HG02759 (cell line): ENCODE results near the gene PER1.
A peak's percentile ranks its signal among the peaks of the same experiment; 100 is the strongest.

Source experiments
- ATAC-seq: cut with Tn5 transposase; IDR thresholded peaks from one replicate; pipeline ENCODE4 v1.9.1; 2021; ENCODE audit warnings: mild to moderate bottlenecking, moderate library complexity; ENCODE audit not compliant: unreplicated experiment

PER1 gene

DNA sequence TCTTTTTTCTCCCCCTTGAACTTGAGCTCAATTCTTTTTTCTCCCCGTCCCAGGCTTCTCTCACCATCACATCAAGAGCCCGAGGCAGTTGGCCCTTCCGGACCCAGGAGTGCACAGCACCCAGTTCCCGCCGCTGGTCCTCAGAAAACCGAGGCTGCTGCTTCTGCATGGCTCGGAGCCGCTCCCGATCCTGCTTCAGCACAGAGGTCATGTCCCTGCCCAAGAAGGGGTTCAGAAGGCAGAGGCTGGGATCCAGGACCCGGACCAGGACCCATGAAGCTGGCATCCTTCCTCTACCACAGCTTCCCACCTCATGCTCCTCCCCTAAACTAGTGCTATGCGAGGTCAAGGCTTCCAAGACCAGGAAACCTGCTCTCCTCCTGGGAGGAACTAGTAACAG is 10.5 kb downstream of the PER1 start:
- ATAC-seq, result no peak

DNA sequence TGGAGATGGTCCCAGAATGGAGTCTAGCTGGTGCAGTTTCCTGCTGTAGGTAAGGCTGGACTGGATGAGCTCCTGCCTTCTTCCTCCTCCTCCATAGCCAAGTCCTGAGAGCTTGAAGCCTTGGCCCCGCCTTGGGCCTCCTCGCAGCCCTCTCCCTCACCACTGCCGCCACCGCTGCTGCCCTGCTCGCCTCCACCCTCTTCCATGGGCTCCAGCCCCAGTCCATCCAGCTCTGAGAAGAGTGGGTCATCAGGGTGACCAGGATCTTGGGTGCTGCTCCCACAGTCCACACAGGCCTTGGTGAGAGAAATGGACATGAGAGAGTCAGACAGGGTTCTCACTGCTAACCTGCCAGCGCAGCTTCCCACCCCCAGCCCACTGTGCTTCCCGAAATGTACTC is 11.2 kb downstream of the PER1 start:
- no peak for ATAC-seq

DNA sequence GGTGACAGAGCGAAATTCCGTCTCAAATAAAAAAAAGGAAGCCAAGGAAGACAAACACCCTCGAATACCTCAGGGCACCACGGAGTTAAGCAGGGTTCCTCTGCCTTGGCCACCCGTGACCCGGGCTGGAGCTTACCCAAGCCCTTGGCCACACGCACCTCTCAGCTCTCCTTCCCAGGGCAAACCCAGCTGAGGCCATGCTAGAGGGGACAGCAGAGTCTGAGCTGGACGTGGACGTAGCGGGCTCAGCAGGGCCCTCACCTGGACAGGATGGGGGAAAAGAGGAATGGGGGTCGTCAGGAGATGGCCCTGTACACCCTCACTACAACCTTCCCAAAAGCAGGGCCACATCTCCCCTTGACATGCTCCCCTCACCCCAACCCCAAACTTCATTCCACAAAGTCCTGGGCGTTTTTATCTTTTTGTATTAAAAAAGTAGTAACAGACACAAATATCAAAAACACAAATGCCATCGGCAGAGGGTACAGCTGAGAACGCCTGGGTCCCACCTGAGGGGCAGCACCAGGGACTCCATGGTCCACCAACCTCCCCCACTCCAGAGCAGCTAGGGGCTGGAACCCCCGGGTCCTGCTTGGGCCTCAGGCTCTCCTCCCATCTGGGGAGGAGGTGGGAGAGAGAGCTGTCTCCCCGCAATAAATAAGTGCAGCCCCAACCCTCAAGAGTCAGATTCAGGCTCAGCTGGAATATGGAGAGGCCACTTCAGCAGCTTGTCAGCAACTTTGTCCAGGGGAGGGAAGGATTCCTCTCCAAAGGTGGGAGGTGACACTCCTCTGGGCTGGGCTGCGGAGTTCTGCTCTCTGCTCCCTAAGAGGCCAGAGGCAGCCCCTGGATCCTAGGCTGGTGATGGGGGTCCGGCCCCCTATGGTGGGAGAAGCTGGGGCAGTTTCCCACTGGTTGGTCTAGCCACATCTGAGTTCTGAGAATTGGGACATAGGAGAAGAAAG is 11.9 kb downstream of the PER1 start:
- no peak for ATAC-seq

DNA sequence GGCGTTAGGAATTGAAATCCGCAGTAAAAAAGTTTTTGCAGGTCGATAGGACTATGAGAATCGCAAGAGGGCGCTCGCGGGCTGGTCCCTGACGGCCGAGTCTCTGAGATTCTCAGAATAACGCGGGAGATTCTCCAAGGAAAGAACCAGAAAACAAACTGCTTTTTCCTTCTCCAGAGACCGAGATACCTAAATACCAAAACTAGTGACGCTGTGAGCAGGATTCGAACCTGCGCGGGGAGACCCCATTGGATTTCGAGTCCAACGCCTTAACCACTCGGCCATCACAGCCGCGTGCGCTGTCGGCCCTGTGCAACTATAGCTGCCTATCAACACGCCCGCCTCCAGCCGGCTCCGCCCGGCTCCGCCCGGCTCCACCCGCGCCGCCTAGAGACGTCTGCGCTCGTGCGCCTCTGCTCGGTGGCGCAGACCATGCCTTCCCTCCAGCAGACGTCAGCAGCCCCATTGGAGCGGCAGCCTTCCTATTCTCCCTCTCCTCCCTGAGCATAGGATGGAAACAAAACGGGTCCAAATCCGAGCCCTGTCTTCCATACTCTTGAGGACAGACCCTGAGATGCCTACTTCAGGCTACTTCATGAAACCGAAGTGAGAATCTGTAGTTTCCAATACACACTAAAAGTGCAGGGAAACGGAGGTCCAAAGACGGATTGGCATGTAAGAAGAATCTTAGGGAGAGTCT is 13.4 kb downstream of the PER1 start:
- peak; percentile 89 for ATAC-seq

DNA sequence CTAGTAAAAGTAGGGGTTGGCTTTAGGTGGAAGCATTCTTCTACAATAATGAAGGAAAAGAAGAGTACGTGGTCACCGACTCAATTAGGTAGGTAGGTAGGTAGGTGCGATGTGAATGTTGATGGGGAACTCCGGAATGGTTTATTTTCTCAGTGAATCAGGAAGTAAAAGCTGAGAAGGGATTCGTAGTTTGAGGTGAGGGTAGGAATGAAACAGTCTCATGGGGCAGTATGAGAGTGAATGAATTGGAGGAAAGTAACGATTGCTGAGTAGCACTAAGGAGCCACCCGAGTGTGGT is 13.9 kb downstream of the PER1 start:
- peak; percentile 6 for ATAC-seq

DNA sequence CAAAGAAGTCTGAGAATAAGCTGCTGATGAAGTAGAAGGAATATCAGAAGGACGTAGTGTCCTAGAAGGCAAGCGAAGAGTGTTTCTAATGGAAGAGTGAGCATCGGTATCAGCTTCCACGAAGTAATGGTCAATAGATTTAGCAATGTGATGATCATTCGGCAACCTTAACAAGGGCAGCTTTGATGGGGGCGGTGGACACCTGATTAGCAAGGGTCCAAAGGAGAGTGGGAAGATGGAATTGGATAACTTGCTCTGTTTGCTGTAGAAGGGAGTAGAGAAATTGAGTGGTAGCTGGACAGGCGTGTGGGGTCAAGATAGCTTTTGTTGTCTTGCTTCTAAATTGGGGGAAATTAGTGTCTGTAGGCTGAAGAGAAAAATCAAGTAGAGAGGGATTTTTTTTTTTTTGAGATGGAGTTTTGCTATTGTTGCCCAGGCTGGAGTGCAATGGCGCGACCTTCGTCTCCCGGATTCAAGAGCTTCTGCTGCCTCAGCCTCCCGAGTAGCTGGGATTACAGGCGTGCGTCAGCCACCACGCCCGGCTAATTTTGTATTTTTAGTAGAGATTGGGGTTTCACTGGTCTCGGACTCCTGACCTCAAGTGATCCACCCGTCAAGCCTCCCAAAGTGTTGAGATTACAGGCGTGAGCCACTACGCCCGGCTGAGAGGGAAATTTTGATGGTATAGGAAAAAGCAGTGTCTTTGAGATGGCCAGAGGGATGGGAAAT is 14.4 kb downstream of the PER1 start:
- no peak for ATAC-seq

DNA sequence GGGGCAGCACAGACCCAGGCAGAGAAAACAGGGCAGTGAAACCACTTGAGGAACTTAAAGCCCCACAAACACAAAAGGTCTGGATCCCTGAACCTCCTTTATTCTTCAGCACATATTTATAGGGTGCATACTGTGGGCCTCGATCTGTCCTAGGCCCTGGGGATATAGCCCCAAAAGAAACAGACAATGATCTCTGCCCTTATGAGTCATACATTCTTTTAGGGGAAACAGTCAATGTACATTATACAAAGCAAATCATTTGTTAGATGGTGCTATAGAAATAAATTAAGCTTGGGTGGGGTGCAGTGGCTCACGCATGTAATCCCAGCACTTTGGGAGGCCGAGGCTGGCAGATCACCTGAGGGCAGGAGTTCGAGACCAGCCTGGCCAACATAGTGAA is 18.3 kb downstream of the PER1 start:
- no peak for ATAC-seq

DNA sequence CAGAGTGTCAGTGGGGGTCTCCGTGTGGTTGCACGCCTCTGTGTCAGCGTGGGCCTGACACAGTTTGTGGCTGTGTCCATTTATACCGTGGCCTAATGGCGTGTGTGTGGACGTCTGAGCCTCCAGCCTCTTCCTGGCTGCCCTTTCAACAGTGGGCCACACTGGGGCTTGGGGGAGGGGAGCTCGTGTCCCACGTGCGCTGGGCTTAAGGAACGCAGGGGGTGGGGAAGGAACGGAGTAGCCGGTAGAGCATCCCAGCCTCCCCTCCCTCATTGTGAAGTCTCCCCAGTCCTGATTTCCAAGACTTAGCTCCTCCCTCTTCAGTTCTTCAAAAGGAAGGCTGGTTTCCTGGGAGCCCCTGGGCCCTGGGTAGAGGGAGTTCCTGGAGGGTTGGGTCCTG is 18.8 kb downstream of the PER1 start:
- ATAC-seq, result no peak

DNA sequence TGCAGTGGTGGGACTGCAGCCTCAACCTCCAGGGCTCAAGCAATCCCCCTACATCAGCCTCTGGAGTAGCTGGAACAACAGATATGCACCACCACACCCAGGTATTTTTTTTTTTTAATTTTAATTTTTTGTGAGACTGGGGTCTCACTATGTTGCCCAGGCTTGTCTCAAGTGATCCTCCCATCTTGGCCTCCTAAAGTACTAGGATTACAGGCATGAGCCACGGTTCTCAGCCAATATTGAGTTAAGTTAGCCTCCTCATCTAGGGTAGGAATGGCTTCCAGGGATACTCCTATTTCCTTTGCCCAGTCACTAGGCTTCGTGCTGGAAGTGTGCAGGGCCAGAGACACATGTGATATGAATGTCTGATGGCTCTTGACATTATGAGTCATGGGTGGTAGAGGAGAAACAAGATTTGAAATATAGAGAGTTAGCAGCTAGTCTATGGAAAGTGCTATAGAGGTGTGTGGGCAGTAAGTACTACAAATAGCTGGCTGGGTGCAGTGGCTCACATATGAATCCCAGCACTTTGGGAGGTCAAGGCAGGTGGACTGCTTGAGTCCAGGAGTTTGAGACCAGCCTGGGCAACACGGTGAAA is 20.3 kb downstream of the PER1 start:
- ATAC-seq, result no peak

DNA sequence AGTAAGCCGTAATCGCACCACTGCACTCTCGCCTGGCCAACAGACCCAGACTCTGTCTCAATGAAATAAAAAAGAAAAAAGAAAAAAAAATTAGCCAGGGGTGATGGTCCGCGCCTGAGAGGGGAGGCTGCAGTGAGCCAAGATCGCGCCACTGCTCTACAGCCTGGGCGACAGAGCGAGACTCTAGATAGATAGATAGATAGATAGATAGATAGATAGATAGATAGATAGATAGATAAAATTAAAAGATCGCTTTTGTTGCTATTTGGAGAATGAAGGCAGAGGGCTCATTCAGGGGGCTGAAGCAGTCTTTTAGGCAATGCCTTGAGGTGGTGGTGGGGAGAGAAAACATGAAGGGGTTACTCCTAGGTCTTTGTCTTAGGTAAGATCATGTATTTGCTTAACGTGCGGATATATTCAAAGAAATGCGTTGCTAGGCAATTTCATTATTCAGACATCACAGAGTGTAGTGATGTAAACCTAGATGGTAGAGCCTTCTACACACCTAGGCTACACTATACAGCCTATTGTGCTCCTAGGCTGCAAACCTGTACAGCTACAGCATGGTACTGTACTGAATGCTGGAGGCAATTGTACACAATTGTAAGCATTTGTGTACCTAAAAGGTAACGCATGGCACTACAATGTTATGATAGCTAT is 23.9 kb downstream of the PER1 start:
- ATAC-seq, result no peak

DNA sequence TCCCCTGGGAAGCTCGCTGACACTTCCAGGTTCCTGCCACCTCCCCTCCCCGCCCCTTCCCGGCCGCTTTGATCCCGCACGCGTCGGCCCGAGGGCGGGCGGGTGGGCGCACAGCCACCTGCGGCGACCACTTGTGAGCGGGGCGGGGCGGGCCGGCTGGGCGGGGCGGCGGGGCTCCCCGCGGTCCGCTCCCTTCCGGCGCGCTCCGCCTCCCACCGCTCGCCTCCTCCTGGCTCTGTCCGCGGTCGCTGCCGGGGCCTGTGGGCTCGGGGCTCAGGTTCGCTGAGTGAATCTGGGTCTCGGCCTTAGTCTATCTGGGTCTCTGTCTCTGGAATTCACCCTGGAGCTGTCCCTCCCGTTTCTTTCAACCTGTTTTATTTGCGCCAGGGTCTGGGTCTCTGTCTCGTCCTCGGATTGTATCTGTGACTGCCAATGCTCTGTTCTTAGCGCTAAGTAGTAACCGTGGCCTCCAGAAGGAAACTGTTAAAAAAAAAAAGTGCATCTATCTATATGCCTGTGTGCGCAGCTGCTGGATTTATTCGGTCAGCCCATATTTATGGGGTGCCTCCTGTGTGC is 25.6 kb downstream of the PER1 start:
- ATAC-seq, result no peak

DNA sequence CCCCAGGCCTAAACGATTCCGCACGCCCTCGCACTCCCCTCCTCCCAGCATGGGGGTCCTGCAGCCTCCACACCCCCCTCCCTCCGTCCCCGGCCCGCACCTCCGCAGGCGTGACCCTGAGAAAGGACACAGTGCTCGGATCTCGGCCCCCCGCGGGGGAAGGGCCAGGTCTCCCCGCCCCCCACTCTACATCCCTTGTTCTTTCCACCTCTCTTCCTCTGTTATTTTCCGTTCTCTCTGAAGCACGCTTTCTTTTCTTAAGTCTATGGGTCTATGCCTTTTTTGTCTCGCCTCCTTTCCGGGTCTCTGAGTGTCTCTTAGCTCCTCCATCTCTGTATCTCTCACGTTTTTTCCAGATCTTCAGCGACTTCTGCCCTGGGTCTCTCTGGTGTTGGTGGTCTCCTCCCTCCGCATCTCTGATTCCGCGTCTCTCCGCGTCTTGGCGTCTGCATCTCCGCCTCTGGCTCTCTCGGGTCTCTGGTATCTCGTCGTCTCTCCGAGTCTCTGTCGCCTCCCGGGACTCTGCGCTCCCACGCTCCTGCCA is 26.2 kb downstream of the PER1 start:
- no peak for ATAC-seq

DNA sequence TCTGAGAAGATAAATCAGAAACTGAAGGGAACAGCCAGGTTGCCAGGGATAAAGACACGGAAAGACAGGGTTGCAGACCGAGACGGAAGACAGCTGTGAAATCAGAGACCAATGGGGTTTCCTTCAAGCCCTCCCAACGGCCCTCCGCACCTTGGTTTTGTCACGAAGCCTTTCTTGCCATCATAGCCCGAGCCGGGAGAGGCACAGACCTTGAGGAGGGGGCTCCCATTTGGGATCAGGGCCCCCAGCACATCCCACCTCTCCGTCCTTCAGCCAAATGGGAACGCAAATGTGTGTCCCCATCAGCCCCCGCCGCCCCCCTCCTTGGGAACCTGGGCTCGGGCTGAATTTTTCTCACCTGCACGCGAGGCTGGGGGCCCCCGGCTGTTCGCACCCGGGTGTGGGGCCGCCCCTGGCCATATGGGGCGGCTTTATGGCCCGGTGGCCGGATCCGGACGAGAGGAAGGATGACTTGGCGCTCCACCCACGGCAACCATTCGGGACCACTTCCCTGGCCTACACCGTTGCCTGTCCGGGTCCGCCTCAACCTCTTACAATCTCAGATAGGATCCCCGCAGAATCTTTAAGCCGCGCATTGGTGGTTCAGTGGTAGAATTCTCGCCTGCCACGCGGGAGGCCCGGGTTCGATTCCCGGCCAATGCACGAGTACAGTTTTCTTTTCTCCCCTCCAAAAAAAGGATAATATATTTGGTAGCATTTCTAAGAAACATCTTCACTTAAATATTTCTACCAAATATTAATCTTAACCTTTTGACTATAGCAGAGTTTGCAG is 26.9 kb downstream of the PER1 start:
- ATAC-seq, result peak; percentile 28

DNA sequence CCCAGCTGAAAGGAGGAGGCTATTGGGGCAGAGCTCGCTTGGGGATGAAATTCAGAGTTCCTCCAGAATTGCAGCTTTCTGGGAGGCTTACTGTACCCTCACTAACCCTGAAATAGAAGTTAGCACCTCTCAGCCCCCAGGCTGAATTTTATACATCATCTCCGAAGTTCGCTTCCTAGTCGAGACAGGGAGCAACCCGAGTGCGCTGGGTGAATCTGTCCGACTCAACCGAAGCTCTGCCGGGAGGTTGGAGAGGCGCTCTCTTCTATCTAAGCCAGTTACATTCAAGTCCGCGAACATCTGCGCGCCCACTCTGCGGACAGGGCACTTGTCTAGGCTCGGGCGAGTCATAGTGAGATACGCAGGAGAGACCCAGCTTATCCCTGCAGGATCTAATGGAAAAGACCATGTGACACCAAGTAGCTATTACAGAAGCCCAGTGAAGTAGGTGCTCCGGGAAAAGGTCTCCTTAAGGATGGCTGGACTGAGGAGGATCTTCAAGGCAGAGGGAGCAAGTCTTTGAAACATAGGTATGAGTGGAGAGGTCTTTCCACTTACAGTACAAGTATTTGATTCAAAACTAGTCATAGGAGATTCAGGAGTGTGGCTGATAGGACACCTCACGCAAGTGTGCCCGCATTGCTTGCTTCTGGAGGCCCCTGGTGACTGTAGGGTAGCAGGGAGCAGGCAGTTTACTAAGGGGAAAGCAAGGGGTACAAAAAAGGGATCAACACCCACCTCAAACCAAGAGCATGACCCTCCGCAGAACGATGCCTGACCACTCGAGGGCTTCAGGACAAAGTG is 27.7 kb downstream of the PER1 start:
- ATAC-seq, result no peak

DNA sequence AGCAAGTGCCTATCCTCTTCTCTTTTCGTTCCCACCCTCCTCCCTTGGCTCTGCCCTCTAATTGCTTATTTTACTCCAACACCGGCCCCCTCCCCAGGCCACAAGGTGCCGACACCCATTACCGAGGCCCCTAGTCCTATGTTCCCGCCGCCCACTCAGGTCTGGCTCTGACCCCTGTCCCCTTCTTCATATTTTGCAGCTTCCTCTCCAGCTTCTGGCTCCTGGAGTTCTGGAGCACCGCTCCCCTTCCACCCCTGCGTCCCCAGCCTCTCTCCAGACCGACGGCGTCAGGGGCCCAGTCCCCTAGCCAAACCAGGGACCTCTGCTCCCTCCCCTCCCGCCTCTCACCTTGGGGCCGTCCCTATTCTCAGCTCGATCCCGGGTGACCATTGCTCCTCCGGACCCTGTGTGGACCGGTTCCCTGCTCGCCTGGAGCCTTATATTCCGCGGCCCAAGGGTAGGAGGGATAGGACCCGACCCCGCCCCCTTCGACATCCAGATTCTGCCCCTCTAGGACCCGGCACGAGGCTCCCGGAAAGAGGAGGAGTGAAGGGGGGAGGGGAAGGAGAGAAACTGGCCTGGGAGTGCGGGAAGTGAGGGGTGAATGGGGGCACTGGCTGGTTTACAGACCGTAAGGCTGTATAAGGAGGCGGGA is 28.4 kb downstream of the PER1 start, which contains the start of gene HES7:
Gene HES7 (minus strand): TSS at position 412 of the 655 bp plus-strand sequence. CDS start 22 bp downstream, at position 390.
- no peak for ATAC-seq

DNA sequence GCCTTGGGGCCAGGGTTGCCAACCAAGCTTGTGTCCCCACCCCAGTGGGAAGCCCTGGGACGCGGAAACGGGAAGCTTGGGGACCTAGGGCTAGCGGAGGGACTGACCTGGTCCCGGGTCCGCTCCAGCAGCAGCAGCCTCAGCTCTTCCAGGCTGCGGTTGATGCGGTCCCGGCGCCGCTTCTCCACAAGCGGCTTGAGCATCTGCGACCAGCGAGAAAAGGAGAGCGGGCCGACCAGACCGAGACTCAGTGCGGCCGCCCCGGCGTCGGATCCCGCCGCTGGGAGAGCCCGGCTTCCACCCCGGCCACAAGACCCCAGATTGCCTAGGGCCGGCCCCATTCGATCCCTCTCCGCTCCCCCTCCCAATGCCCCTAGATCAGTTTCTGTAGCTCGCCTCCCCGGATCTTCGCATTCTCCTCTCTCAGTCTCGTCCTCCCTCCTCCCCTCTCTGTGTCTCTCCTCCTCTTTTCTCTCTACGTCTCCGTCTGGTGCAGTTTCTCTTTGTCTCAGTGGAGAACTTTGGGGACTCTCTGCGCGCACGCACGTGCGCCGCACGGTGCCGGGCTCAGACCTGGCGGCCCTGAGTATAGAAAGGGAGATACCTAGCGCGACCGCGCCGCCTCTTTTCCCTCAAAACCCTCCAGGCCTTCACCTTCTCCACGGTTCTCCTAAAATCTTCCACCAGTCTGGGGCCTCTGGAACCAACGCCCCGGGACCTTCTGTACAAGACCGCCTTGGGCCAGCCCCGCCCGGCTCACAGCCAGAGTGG is 29.1 kb downstream of the PER1 start:
- ATAC-seq, result no peak

DNA sequence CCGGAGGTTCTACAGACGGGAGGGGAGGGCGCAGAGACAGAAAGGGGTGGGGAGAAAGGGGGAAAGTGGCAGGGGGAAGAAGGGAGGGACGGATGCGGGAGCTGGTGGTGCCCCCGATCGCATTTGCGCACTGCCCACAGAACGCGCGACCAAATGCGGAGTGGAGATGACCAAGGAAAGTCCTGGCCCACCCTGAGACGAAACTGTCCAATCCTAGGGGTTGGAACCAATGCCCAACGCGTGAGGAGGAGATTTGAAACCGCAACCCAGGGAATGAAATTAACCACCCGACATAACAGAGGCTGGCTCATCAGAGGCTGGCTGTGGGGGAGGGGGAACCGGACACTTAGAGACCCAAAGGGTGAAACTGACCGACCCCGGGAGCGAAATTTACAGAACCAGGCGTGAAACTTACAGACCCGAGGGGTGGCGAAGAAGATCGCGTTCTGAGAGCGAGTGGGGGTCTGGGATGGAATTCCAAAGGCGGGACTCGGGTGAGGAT is 29.7 kb downstream of the PER1 start:
- no peak for ATAC-seq
